SK-N-SH (cell line): ENCODE data around the gene WDR49. TPM values are rescaled to one million over a fixed set of nuclear protein-coding genes. Genes with fewer than 3 reads are reported as not detected.

Source experiments
- CTCF ChIA-PET: fragments of 300-600, 350-600 bp; formaldehyde crosslinking; extraction: SDS; loops from one replicate; lab custom pipeline; 2021; lab: Yijun Ruan, JAX
- POLR2A ChIA-PET: fragments of 350-600 bp; sonication (Branson Sonifier 250); formaldehyde crosslinking; extraction: SDS; loops from one replicate; lab custom pipeline; 2020; ENCODE audit warnings: antibody characterized with exemption, inconsistent platforms; lab: Yijun Ruan, JAX
- DNase-seq: peaks from one replicate; pipeline ENCODE4 v3.0.0; 2012
- H2AFZ ChIP-seq: fragments of 200-600 bp; sonication (generic); 2 replicates; pipeline ENCODE4 v1.8.1; 2016; ENCODE audit warnings: antibody characterized with exemption, mild to moderate bottlenecking, low read depth
- H3F3A ChIP-seq: fragments of 200-600 bp; sonication (generic); replicated peaks from 2 replicates; pipeline ENCODE3; 2016; ENCODE audit warnings: antibody characterized with exemption, mild to moderate bottlenecking; ENCODE audit not compliant: insufficient read depth
- H3K27ac ChIP-seq, 2 experiments: fragments of 200-500 bp in 1 of 2; fragments of 200-600 bp in 1 of 2; sonication (Bioruptor generic) in 1 of 2; sonication (generic), shearing (Covaris generic) in 1 of 2; 2 replicates each; pipeline versions ENCODE4 v1.5.1 to v1.6.1; 2014 to 2016; ENCODE audit warnings: low read depth in 2 of 2, inconsistent platforms in 1 of 2, low read length in 1 of 2, mild to moderate bottlenecking in 1 of 2, mixed read lengths in 1 of 2
- H3K27me3 ChIP-seq: fragments of 200-600 bp; sonication (generic), shearing (Covaris generic); 2 replicates; pipeline ENCODE4 v1.6.1; 2016; ENCODE audit warnings: mixed run types; ENCODE audit not compliant: insufficient read depth
- H3K36me3 ChIP-seq, 2 experiments: fragments of 200-500 bp in 1 of 2; fragments of 200-600 bp in 1 of 2; sonication (Bioruptor generic) in 1 of 2; sonication (generic) in 1 of 2; replicated peaks in 1 of 2; 2 replicates each; pipeline versions ENCODE3 to v1.5.1; 2014 to 2016; ENCODE audit warnings: low read length in 1 of 2, mild to moderate bottlenecking in 1 of 2; ENCODE audit not compliant: insufficient read depth in 2 of 2, control insufficient read depth in 1 of 2
- H3K4me1 ChIP-seq, 2 experiments: fragments of 200-500 bp in 1 of 2; fragments of 200-600 bp in 1 of 2; sonication (Bioruptor generic) in 1 of 2; sonication (generic), shearing (Covaris generic) in 1 of 2; 2 replicates each; pipeline versions ENCODE4 v1.5.1 to v1.6.1; 2014 to 2016; ENCODE audit warnings: low read depth in 1 of 2, low read length in 1 of 2, mixed run types in 1 of 2; ENCODE audit not compliant: insufficient read depth in 2 of 2, control insufficient read depth in 1 of 2
- H3K4me2 ChIP-seq: fragments of 200-600 bp; sonication (generic), shearing (Covaris generic); 2 replicates; pipeline ENCODE4 v1.6.1; 2017; ENCODE audit warnings: mixed run types
- H3K4me3 ChIP-seq, 2 experiments: fragments of 200-500 bp in 1 of 2; fragments of 200-600 bp in 1 of 2; sonication (Bioruptor generic) in 1 of 2; sonication (generic), shearing (Covaris generic) in 1 of 2; 2 replicates each; pipeline versions ENCODE4 v1.5.1 to v1.8.1; 2014 to 2016; ENCODE audit warnings: low read depth in 2 of 2, inconsistent platforms in 1 of 2, low read length in 1 of 2, mild to moderate bottlenecking in 1 of 2, mixed read lengths in 1 of 2, moderate library complexity in 1 of 2
- H3K79me2 ChIP-seq: fragments of 200-600 bp; sonication (generic); 2 replicates; pipeline ENCODE4 v1.8.1; 2017; ENCODE audit warnings: mild to moderate bottlenecking; ENCODE audit not compliant: insufficient read depth
- H3K9ac ChIP-seq: fragments of 200-600 bp; sonication (generic); 2 replicates; pipeline ENCODE4 v1.6.1; 2017; ENCODE audit warnings: mixed run types
- H3K9me2 ChIP-seq: fragments of 200-600 bp; sonication (generic); 2 replicates; pipeline ENCODE4 v1.6.1; 2017; ENCODE audit warnings: mixed run types
- H3K9me3 ChIP-seq: fragments of 200-600 bp; sonication (generic); 2 replicates; pipeline ENCODE4 v1.6.1; 2017; ENCODE audit warnings: mixed run types, mild to moderate bottlenecking, moderate library complexity
- H4K20me1 ChIP-seq: fragments of 200-600 bp; sonication (generic); 2 replicates; pipeline ENCODE4 v1.6.1; 2017; ENCODE audit warnings: mild to moderate bottlenecking, mixed run types; ENCODE audit not compliant: insufficient read depth
- EZH2phosphoT487 ChIP-seq: fragments of 200-600 bp; sonication (generic); IDR thresholded peaks from 2 replicates; pipeline ENCODE4 v1.6.1; 2017; ENCODE audit warnings: low read depth, mixed run types, mild to moderate bottlenecking, antibody characterized with exemption, moderate library complexity, borderline replicate concordance
- FOXJ3 ChIP-seq: sonication (generic); formaldehyde crosslinking; IDR thresholded peaks from 2 replicates; pipeline ENCODE4 v1.5.1; 2020; ENCODE audit warnings: mild to moderate bottlenecking, missing genetic modification reagents
- FOXM1 ChIP-seq: IDR thresholded peaks from 2 replicates; pipeline ENCODE4 v1.4.0; 2012; ENCODE audit warnings: low read depth, mild to moderate bottlenecking
- GABPA ChIP-seq: IDR thresholded peaks from 2 replicates; pipeline ENCODE4 v1.4.0; 2012; ENCODE audit warnings: low read depth, mild to moderate bottlenecking
- IRF3 ChIP-seq: fragments of 150-350 bp; IDR thresholded peaks from 2 replicates; pipeline ENCODE4 v1.6.1; 2016; ENCODE audit warnings: mild to moderate bottlenecking, low read depth, low read length
- JUND ChIP-seq: IDR thresholded peaks from 2 replicates; pipeline ENCODE4 v1.4.0; 2012
- NFIC ChIP-seq: IDR thresholded peaks from 2 replicates; pipeline ENCODE4 v1.4.0; 2012; ENCODE audit warnings: borderline replicate concordance
- NRF1 ChIP-seq: IDR thresholded peaks from 2 replicates; pipeline ENCODE4 v1.6.1; 2012; ENCODE audit warnings: low read depth, mild to moderate bottlenecking, low read length
- POLR2AphosphoS5 ChIP-seq: IDR thresholded peaks from 2 replicates; pipeline ENCODE4 v1.6.1; 2012; ENCODE audit warnings: low read depth, low read length
- REST ChIP-seq: IDR thresholded peaks from 2 replicates; pipeline ENCODE4 v1.6.1; 2012; ENCODE audit warnings: mild to moderate bottlenecking, low read depth, low read length, moderate library complexity
- RXRA ChIP-seq: IDR thresholded peaks from 2 replicates; pipeline ENCODE4 v1.4.0; 2012; ENCODE audit warnings: low read depth, mild to moderate bottlenecking, borderline replicate concordance
- SMC3 ChIP-seq: IDR thresholded peaks from 2 replicates; pipeline ENCODE4 v1.6.1; 2012; ENCODE audit warnings: low read depth, low read length, improper control_type of control experiment
- TAF1 ChIP-seq: IDR thresholded peaks from 2 replicates; pipeline ENCODE4 v1.6.1; 2012; ENCODE audit warnings: low read depth, mild to moderate bottlenecking, low read length, moderate library complexity, borderline replicate concordance
- YY1 ChIP-seq: IDR thresholded peaks from 2 replicates; pipeline ENCODE4 v1.4.0; 2012; ENCODE audit warnings: low read depth, mild to moderate bottlenecking
- WGBS: methylation state at CpG from one replicate; pipeline ENCODE4 v1.1.6; 2017; ENCODE audit warnings: low lambda C conversion rate; 5-methylcytosine and 5-hydroxymethylcytosine counted together
- polyA plus RNA-seq, 3 experiments: library from polyadenylated mRNA; depleted of rRNA; stranded (reverse); fragments of >200 nt; gene quantifications; 2 replicates each; pipeline ENCODE4 v1.2.3, GENCODE V29; 2012
- TF ChIP-seq, protein P1 (sequence below): fragments of 200-600 bp; sonication (generic); IDR thresholded peaks from 2 replicates; pipeline ENCODE4 v1.6.1; 2017; ENCODE audit warnings: antibody characterized with exemption, mild to moderate bottlenecking, moderate library complexity

WDR49 gene
- polyA plus RNA-seq, 1 of the 3 experiments (the other 2 are of a cell fraction): not detected

GRCh38 chr3:167507954-167508353 lies 145.8 kb downstream of the WDR49 start:
- Histone ChIP-seq H3K9me3 (no peaks in the 10 kb centered on the region), H3K27ac (no peak overlapping the region), H3K4me2 (no peak overlapping the region), H3K4me3 (no peak overlapping the region), H3K4me1 (no peaks in the 10 kb centered on the region), H3K9ac (no peak overlapping the region), H2AFZ (no peak overlapping the region), H3K79me2 (no peaks in the 10 kb centered on the region)
- ChIA-PET POLR2A (no interaction called here), CTCF (interaction anchor here (0.6 kb wide), 1 partner anchor 1557 kb away, joined by 3 read pairs; no protein-coding TSS in a partner anchor)
- DNase-seq: no peak
- WGBS: 6% methylated on average over 1 of the region's 1 CpG
- TF ChIP-seq FOXM1 (no peak), SMC3 (no peak), IRF3 (no peak), YY1 (no peak), TAF1 (no peak), REST (no peak), JUND (no peak), RXRA (no peak), NFIC (no peak)
- TF ChIP-seq, protein P1, sequence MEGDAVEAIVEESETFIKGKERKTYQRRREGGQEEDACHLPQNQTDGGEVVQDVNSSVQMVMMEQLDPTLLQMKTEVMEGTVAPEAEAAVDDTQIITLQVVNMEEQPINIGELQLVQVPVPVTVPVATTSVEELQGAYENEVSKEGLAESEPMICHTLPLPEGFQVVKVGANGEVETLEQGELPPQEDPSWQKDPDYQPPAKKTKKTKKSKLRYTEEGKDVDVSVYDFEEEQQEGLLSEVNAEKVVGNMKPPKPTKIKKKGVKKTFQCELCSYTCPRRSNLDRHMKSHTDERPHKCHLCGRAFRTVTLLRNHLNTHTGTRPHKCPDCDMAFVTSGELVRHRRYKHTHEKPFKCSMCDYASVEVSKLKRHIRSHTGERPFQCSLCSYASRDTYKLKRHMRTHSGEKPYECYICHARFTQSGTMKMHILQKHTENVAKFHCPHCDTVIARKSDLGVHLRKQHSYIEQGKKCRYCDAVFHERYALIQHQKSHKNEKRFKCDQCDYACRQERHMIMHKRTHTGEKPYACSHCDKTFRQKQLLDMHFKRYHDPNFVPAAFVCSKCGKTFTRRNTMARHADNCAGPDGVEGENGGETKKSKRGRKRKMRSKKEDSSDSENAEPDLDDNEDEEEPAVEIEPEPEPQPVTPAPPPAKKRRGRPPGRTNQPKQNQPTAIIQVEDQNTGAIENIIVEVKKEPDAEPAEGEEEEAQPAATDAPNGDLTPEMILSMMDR: no peak
- TF ChIP-seq, all 33 proteins: peak for 0
- H3K36me3 ChIP-seq: no peaks in the 10 kb centered on the region
- H3F3A ChIP-seq: no peaks in the 10 kb centered on the region
- no peaks in the 10 kb centered on the region for H3K27me3 ChIP-seq
- H3K9me2 ChIP-seq: no peaks in the 10 kb centered on the region
- no peaks in the 10 kb centered on the region for H4K20me1 ChIP-seq

DNA sequence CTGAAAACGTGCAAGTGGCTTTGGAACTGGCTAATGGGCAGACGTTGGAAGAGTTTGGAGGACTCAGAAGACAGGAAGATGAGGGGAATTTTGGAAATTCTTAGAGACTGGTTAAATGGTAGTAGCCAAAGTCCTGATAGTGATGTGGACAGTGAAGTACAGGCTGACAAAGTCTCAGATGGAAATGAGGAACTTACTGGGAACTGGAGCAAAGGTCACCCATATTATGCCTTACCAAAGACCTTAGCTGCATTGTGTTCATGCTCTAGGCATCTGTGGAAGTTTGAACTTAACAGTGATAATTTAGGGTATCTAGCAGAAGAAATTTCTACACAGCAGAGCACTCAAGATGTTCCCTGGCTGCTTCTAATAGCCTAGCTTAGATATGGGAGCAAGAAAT lies 151.3 kb downstream of the WDR49 start:
- ChIA-PET CTCF (no interaction called here), POLR2A (no interaction called here)
- DNase-seq: no peak

More for the DNA sequence above, 151.3 kb downstream of the WDR49 start:
- Histone ChIP-seq H3K79me2 (no peaks in the 10 kb centered on the region), H3F3A (no peaks in the 10 kb centered on the region), H3K36me3 (no peaks in the 10 kb centered on the region), H2AFZ (no peak overlapping the region), H4K20me1 (no peaks in the 10 kb centered on the region), H3K9me2 (no peaks in the 10 kb centered on the region), H3K9ac (no peak overlapping the region), H3K27me3 (no peaks in the 10 kb centered on the region; the same call in 1 of the 2 replicates), H3K4me2 (no peak overlapping the region), H3K4me1 (no peaks in the 10 kb centered on the region), H3K27ac (no peak overlapping the region), H3K4me3 (no peak overlapping the region), H3K9me3 (no peaks in the 10 kb centered on the region)
- TF ChIP-seq JUND (no peak), FOXJ3 (CRISPR knock-in tag) (no peak), POLR2AphosphoS5 (no peak), NRF1 (no peak), GABPA (no peak), EZH2phosphoT487 (no peak)
- WGBS: 4% methylated on average over 2 of the region's 2 CpGs
